Activated CD4-positive, alpha-beta T cell treated with anti-CD3 and anti-CD28 coated beads, Interleukin-2, amount 10 ng/mL, durations not matched to agents 24 days and 14 days (primary cell): Measurements from ENCODE around the gene AR. TPM values are rescaled to one million over a fixed set of nuclear protein-coding genes. Genes with fewer than 3 reads are reported as not detected.
"Not testable (repeated sequence)": the region's sequence is repeated elsewhere in the genome, so short reads cannot be mapped to it uniquely, and the experiment has no call there.

Experiments
- DNase-seq: peaks from one replicate; pipeline ENCODE4 v3.0.0; 2022
- H3K27ac Mint-ChIP-seq: one replicate; pipeline ENCODE4 v1.8.0; 2022; ENCODE audit warnings: mild to moderate bottlenecking, mixed read lengths
- H3K27me3 Mint-ChIP-seq: one replicate; pipeline ENCODE4 v1.8.0; 2022; ENCODE audit warnings: mixed read lengths
- H3K36me3 Mint-ChIP-seq: one replicate; pipeline ENCODE4 v1.8.0; 2022; ENCODE audit warnings: low read depth, mild to moderate bottlenecking, mixed read lengths
- H3K4me1 Mint-ChIP-seq: one replicate; pipeline ENCODE4 v1.8.0; 2021; ENCODE audit warnings: mixed read lengths
- H3K4me3 Mint-ChIP-seq: one replicate; pipeline ENCODE4 v1.8.0; 2022; ENCODE audit warnings: mild to moderate bottlenecking, moderate library complexity, mixed read lengths
- H3K9me3 Mint-ChIP-seq: one replicate; pipeline ENCODE4 v1.8.0; 2021; ENCODE audit warnings: mixed read lengths
- intact Hi-C: fragments of 100-400 bp; cut with micrococcal nuclease; formaldehyde crosslinking; loops from one replicate; pipeline ENCODE4 v1.15.1; 2023
- total RNA-seq: library from RNA; stranded (reverse); gene quantifications from 2 replicates; pipeline ENCODE4 v1.2.3, GENCODE V29; 2022

The AR gene
- total RNA-seq, 1 donor from 2014 or later, result not detected

DNA sequence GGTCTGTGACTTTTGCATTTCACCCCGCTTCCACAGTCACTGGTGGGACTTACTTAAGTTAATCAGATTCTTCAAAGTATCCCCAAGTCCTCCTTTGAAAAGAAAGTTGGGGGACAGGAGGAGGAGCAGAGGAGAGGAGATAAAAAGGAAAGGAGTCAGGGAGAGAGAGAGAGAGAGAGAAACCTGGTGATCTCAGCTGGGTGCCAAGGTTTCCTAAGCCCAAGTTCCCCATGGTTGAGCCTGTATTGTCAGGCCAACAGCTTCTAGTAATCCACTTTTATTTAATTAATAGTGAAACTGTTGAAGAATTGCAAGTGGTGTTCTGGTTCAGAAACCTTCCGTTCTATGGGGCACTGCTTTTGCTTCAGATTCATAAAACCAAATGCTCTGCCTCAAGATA lies 91.6 kb downstream of the AR start:
- H3K4me3 Mint-ChIP-seq, result no peak overlapping the region
- H3K4me1 Mint-ChIP-seq, result no peaks in the 10 kb centered on the region
- H3K36me3 Mint-ChIP-seq, result no peaks in the 10 kb centered on the region
- H3K9me3 Mint-ChIP-seq, result no peaks in the 10 kb centered on the region
- H3K27ac Mint-ChIP-seq, result no peak overlapping the region
- no peak for DNase-seq
- intact Hi-C loops, result no loop called here
- no peaks in the 10 kb centered on the region for H3K27me3 Mint-ChIP-seq

DNA sequence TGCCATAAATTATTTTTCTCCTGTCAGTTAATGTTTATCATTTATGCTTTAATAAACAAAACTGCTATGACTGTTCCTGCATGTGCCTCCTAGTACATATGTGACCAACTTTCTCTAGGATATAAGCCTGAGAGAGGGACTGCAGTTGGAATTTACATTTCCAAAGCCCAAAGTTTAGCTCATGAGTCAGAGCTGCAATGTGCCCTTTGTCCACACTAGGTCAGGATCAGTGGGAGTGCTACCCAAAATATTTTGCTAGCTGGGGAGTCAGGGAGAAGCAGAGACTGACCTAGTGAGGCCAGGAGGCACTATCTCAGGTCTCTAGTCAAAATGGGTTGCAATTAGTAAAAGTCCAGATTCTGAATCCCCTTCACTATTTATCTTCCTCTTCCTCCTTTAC lies 92.7 kb downstream of the AR start:
- Mint-ChIP-seq H3K27me3 (no peaks in the 10 kb centered on the region), H3K4me3 (no peak overlapping the region), H3K4me1 (no peaks in the 10 kb centered on the region), H3K27ac (no peak overlapping the region), H3K36me3 (no peaks in the 10 kb centered on the region), H3K9me3 (no peaks in the 10 kb centered on the region)
- no peak for DNase-seq
- intact Hi-C loops, result no loop called here

DNA sequence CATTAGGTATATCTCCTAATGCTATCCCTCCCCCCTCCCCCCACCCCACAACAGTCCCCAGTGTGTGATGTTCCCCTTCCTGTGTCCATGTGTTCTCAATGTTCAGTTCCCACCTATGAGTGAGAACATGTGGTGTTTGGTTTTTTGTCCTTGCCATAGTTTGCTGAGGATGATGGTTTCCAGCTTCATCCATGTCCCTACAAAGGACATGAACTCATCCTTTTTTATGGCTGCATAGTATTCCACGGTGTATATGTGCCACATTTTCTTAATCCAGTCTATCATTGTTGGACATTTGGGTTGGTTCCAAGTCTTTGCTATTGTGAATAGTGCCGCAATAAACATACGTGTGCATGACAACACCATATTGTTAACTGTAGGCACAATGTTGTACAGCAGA lies 93.5 kb downstream of the AR start:
- H3K36me3 Mint-ChIP-seq, H3K9me3 Mint-ChIP-seq, DNase-seq, H3K27me3 Mint-ChIP-seq, H3K4me1 Mint-ChIP-seq, intact Hi-C loops, H3K27ac Mint-ChIP-seq, H3K4me3 Mint-ChIP-seq: not testable (repeated sequence)

DNA sequence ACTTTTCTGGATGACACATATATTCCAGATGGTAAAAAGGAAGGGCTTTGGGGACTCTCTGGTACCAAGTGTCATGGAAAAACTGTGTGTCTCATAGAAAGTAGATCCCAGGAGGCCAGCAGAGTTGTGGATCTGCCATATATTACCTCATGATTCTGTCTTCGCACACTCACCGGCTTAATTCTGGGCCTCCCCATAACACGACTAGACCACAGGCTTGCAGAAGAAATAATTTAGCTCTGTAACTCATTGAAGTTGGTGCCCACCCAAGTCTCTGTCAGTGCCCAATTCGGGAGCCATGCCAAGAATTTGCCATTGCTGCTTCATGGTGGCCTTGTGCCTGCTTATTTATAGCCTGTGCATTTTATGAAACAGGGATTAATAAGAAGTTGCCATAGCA lies 104.5 kb downstream of the AR start:
- intact Hi-C loops, result no loop called here
- no peak overlapping the region for H3K27ac Mint-ChIP-seq
- no peaks in the 10 kb centered on the region for H3K36me3 Mint-ChIP-seq
- no peaks in the 10 kb centered on the region for H3K9me3 Mint-ChIP-seq
- H3K27me3 Mint-ChIP-seq, result no peaks in the 10 kb centered on the region
- H3K4me1 Mint-ChIP-seq, result no peaks in the 10 kb centered on the region
- DNase-seq, result no peak
- H3K4me3 Mint-ChIP-seq, result no peak overlapping the region

DNA sequence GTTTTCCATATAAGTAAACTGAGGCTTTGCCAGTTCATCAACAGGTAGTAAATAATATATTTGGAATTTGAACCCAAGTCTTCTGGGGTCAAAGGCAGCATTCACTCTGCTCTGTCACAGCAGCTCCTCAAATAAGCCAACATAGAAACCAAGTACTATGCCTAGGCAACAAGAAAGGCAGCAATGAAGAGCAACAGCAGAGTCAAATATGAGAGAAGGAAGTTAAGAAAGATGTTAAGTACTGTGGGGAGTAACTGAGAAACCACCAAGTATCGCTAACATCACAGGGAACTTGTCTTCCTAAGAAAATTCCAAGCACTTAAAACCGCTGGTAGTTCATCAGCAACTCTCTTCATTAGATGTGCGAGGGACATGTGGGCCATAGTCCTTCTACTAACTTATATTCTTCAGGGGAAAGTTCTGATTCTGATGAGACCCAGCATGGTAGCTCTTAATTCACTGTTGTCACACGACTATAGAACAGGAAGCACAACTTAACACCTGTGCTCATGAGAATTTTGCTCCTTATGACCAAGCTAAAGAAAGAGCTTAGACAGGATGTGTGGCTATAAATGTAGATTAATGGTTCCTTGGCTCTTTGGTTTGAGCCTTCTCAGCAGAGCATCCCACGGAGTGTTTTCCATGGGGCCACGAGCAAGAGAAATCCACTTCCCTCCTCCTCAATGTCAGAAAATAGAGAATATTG lies 107.8 kb downstream of the AR start:
- H3K36me3 Mint-ChIP-seq, result no peaks in the 10 kb centered on the region
- H3K4me3 Mint-ChIP-seq, result no peak overlapping the region
- intact Hi-C loops, result no loop called here

DNA sequence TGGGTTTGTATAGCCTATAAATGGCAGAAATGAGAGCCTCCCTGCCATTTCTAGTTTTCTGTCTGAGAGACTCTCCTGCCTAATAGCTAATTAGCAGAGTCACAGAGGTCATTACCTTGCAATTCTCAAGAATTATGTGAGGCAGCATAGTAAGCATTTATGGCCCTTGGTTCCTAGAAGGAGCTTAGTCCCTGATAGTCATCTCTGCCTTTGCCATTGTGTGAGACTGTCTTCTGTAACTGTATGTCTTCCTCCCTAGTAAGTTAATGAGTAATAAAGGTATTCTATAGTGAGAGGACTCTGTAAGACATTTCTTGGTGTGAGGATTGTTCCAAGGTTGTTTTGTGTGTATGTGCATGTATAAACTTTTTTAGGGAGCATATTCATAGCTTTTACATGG lies 108.7 kb downstream of the AR start:
- no peak overlapping the region for H3K27ac Mint-ChIP-seq
- intact Hi-C loops, result no loop called here
- H3K27me3 Mint-ChIP-seq, result no peaks in the 10 kb centered on the region
- no peaks in the 10 kb centered on the region for H3K9me3 Mint-ChIP-seq
- DNase-seq, result no peak
- no peaks in the 10 kb centered on the region for H3K36me3 Mint-ChIP-seq
- no peaks in the 10 kb centered on the region for H3K4me1 Mint-ChIP-seq
- H3K4me3 Mint-ChIP-seq, result no peak overlapping the region

More for the DNA sequence above, 107.8 kb downstream of the AR start:
- no peaks in the 10 kb centered on the region for H3K9me3 Mint-ChIP-seq
- no peak for DNase-seq
- no peak overlapping the region for H3K27ac Mint-ChIP-seq
- no peaks in the 10 kb centered on the region for H3K27me3 Mint-ChIP-seq
- H3K4me1 Mint-ChIP-seq, result no peaks in the 10 kb centered on the region

DNA sequence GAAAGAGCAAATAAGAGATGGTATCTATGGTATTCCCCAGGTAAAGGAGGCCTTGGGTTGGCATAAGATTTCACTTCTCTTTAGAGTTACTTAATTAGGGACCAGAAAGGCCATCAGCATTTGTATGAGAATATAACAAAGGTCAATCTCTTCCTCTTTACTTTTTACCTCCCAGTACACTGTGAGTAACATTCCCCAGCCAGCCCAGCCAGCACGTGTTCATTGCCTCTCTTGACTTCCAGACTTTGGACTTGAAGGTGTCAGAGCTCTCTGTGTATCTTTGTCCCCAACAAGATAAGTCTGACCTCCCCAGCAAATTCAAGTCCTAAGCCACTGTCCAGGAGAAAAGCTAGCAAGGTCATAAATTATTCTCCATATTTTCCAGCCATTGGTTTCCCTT lies 110.5 kb downstream of the AR start:
- no peaks in the 10 kb centered on the region for H3K27me3 Mint-ChIP-seq
- H3K36me3 Mint-ChIP-seq, result no peaks in the 10 kb centered on the region
- H3K9me3 Mint-ChIP-seq, result no peaks in the 10 kb centered on the region
- H3K27ac Mint-ChIP-seq, result no peak overlapping the region
- DNase-seq, result no peak
- intact Hi-C loops, result no loop called here
- no peak overlapping the region for H3K4me3 Mint-ChIP-seq
- no peaks in the 10 kb centered on the region for H3K4me1 Mint-ChIP-seq

DNA sequence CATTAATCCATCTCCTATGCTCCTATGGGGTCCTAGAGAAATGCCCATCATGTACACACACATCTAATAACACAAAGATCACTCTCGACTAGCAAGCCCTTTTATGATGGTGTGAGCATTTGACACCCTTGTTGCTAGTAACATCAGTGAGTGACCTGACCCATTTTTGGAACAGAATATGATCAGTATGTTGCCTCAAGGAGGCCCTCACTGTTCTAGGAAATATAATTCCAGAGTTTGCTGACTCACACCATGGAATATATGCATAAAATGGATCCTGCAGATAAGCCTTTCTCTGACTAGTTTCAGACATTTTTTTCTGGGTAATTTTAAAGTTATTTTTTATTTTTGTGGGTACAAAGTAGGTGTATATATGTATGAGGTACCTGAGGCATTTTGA lies 121.8 kb downstream of the AR start:
- Mint-ChIP-seq H3K4me3 (no peak overlapping the region), H3K27me3 (no peaks in the 10 kb centered on the region)

DNA sequence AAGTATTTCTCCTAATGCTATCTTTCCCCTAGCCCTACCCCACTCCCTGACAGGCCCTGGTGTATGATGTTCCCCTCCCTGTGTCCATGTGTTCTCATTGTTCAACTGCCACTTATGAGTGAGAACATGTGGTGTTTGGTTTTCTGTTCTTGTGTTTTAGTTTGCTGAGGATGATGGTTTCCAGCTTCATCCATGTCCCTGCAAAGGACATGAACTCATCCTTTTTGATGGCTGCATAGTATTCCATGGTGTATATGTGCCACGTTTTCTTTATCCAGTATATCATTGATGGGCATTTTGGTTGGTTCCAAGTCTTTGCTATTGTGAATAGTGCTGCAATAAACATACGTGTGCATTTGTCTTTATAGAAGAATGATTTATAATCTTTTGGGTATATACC lies 126.9 kb downstream of the AR start:
- intact Hi-C loops, H3K27ac Mint-ChIP-seq, DNase-seq, H3K36me3 Mint-ChIP-seq, H3K27me3 Mint-ChIP-seq, H3K4me1 Mint-ChIP-seq, H3K4me3 Mint-ChIP-seq: not testable (repeated sequence)
- H3K9me3 Mint-ChIP-seq, result peaks cover 10% of the 10 kb centered on the region

More for the DNA sequence above, 121.8 kb downstream of the AR start:
- H3K27ac Mint-ChIP-seq, result no peak overlapping the region
- no peaks in the 10 kb centered on the region for H3K4me1 Mint-ChIP-seq
- no peaks in the 10 kb centered on the region for H3K36me3 Mint-ChIP-seq
- intact Hi-C loops, result no loop called here
- DNase-seq, result no peak
- H3K9me3 Mint-ChIP-seq, result no peaks in the 10 kb centered on the region

DNA sequence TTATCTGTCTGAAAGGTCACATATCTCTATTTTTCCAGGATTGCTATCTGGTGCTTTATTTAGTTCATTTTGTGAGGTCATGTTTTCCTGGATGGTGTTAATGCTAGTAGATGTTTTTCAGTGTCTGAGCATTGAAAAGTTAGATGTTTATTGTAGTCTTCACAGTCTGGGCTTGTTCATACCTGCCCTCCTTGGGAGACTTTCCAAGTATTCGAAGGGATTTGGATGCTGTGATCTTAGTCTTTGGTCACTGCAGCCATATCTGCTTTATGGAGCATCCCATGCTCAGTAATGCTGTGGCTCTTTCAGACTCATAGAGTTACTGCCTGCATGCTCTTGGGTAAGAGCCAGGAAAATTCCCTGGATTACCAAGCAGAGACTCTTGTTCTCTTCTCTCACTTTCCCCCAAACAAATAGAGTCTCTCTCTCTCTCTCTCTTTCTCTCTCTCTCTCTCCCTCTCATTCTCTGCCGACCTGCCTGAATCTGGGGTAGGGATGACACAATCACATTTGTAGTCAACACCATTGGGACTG lies 130.0 kb downstream of the AR start:
- no peaks in the 10 kb centered on the region for H3K27me3 Mint-ChIP-seq
- intact Hi-C loops, result no loop called here
- no peaks in the 10 kb centered on the region for H3K36me3 Mint-ChIP-seq
- H3K4me3 Mint-ChIP-seq, result no peak overlapping the region
- peaks cover 10% of the 10 kb centered on the region for H3K9me3 Mint-ChIP-seq
- no peaks in the 10 kb centered on the region for H3K4me1 Mint-ChIP-seq
- H3K27ac Mint-ChIP-seq, result no peak overlapping the region
- DNase-seq, result no peak

DNA sequence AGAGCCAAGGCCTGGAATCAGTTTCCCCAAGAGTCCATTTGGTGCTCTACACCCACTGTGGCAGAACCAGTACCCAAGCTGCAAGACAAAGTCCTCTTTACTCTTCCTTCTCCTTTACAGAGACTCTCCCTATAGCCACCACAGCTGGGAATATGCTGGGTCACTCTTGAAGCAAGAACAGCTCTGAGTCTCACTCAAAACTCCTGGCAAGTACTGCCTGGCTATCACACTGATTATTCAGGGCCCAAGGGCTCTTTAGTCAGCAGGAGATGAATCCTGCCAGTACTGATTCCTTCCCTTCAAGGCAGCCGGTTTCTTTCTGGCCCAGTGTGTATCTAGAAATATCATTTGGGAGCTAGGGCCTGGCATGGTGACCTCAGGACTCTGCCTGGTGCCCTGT lies 130.9 kb downstream of the AR start:
- no peaks in the 10 kb centered on the region for H3K27me3 Mint-ChIP-seq
- peaks cover 10% of the 10 kb centered on the region for H3K9me3 Mint-ChIP-seq
- no peak overlapping the region for H3K4me3 Mint-ChIP-seq
- intact Hi-C loops, result no loop called here
- H3K27ac Mint-ChIP-seq, result no peak overlapping the region
- DNase-seq, result no peak
- no peaks in the 10 kb centered on the region for H3K4me1 Mint-ChIP-seq
- no peaks in the 10 kb centered on the region for H3K36me3 Mint-ChIP-seq

DNA sequence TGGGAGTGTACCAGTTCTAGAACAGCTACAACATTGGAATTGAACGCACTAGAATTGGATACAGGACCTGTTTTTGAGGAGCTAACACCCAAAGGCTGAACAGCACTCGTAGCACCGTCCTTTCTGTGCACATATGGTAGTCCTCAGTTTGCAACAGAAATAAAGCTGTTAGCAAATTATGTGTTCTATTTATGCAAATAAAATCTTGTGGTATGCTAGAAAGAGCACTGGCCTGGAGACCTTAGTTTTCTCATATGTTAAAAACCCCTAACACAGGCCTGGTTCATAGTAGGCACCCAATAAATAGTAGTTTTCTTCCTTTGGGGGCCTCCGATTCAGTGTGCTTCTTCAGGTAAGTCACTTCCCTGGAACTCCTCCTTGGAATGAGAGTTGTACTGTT lies 140.3 kb downstream of the AR start:
- H3K27me3 Mint-ChIP-seq, result no peaks in the 10 kb centered on the region
- no peak for DNase-seq
- H3K9me3 Mint-ChIP-seq, result no peaks in the 10 kb centered on the region
- no peak overlapping the region for H3K27ac Mint-ChIP-seq
- intact Hi-C loops, result no loop called here
- no peaks in the 10 kb centered on the region for H3K4me1 Mint-ChIP-seq
- no peak overlapping the region for H3K4me3 Mint-ChIP-seq
- H3K36me3 Mint-ChIP-seq, result no peaks in the 10 kb centered on the region

DNA sequence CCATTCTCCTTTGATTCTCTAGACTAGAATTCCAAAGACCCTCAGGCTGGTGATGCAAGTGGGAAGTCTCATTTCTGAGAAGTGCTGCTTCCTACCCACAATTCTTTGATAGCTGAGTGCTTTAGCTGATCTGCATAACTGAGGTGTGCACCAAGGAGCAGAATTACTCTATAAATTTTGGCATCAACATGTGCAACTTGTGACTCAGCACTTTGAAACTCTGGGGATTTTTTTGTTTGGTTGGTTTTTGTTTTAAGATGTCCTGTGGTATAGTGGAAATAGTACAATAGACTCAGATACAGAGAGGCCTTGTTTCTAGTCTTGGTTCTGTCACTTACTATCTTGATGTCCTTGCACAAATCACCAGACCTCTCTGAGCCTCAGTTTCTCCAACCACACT lies 148.4 kb downstream of the AR start:
- Mint-ChIP-seq H3K9me3 (no peaks in the 10 kb centered on the region), H3K27me3 (no peaks in the 10 kb centered on the region), H3K4me3 (no peak overlapping the region), H3K36me3 (no peaks in the 10 kb centered on the region), H3K27ac (no peak overlapping the region), H3K4me1 (no peaks in the 10 kb centered on the region)
- no peak for DNase-seq
- intact Hi-C loops, result no loop called here

DNA sequence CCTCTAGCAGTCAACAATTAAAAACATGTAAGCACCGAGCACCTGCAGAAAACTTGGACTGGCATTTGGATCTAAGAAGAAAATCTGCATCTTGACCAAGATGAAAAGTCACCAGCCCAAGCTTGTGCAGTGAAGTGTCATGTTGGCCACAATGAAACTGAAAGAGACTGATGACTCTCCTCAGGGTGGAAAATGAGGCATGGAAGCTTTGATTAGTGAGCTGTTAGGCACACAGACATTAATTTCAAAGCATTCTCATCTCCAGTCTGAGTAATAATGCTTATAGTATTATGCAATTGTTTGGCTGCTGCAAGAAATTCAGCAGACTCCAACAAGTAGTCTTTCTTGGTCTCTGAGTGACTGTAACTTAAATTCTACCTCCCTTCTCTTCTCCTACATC lies 150.1 kb downstream of the AR start:
- no peak for DNase-seq
- Mint-ChIP-seq H3K9me3 (no peaks in the 10 kb centered on the region), H3K27ac (no peak overlapping the region), H3K27me3 (no peaks in the 10 kb centered on the region), H3K4me1 (no peaks in the 10 kb centered on the region), H3K4me3 (no peak overlapping the region), H3K36me3 (no peaks in the 10 kb centered on the region)
- intact Hi-C loops, result no loop called here

DNA sequence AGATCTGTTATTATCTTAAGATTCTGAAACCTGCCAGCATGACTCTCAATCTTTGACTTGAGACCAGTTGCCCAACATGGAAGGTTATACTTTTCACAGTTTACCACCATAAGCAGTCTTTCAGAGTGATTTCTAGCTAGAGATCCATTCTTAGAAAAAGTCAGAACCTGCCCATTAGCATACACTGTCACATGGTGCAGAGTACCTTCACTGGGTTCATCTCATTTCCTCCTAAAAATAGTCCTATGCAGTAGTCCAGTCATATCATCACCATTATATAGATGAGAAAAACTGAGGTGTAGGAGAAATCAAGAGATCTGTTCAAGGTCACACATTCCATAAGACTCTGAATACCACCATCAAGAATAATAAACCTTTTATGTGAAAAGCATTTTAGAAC lies 153.6 kb downstream of the AR start:
- DNase-seq, result no peak
- intact Hi-C loops, result no loop called here
- H3K27ac Mint-ChIP-seq, result no peak overlapping the region
- no peaks in the 10 kb centered on the region for H3K9me3 Mint-ChIP-seq
- no peaks in the 10 kb centered on the region for H3K36me3 Mint-ChIP-seq
- no peaks in the 10 kb centered on the region for H3K4me1 Mint-ChIP-seq
- H3K27me3 Mint-ChIP-seq, result no peaks in the 10 kb centered on the region
- no peak overlapping the region for H3K4me3 Mint-ChIP-seq
